Prostate gland (tissue), 2 donors: ENCODE results near the gene FHOD3. TPM values are rescaled to one million over a fixed set of nuclear protein-coding genes. Genes with fewer than 3 reads are reported as not detected.

Source experiments
- DNase-seq: peaks from one replicate; pipeline ENCODE4 v3.0.0-alpha.2; 2019; ENCODE audit warnings: low spot score
- H3K27ac ChIP-seq, 2 donors: fragments of 200-600 bp; sonication (generic); 2 replicates each; pipeline ENCODE4 v1.5.1; 2017 to 2019
- H3K27me3 ChIP-seq: fragments of 200-600 bp; sonication (generic); replicated peaks from 2 replicates; pipeline ENCODE4 v1.5.1; 2019; ENCODE audit not compliant: insufficient read depth
- H3K36me3 ChIP-seq, 2 donors: fragments of 200-600 bp; sonication (generic); 1 replicate in 1 of 2; 2 replicates in 1 of 2; pipeline versions ENCODE4 v1.5.1 to v1.8.1; 2017 to 2019
- H3K4me1 ChIP-seq: fragments of 200-600 bp; sonication (generic); replicated peaks from 2 replicates; pipeline ENCODE4 v1.5.1; 2019
- H3K4me3 ChIP-seq, 2 donors: fragments of 200-600 bp; sonication (generic); 2 replicates each; pipeline ENCODE4 v1.5.1; 2017 to 2019
- H3K9me3 ChIP-seq: fragments of 200-600 bp; sonication (generic); 2 replicates; pipeline ENCODE4 v1.5.1; 2017
- CTCF ChIP-seq, 4 experiments: fragments of 200-600 bp in 2 of 4; fragments of 450-650 bp in 2 of 4; sonication (generic) in 2 of 4; IDR thresholded peaks; 1 replicate in 3 of 4; 2 replicates in 1 of 4; pipeline ENCODE4 v1.5.1; 2016 to 2019; ENCODE audit warnings: antibody characterized with exemption in 4 of 4, mild to moderate bottlenecking in 2 of 4, moderate library complexity in 2 of 4
- POLR2A ChIP-seq: fragments of 450-650 bp; IDR thresholded peaks from one replicate; pipeline ENCODE4 v1.6.1; 2016; ENCODE audit warnings: antibody characterized with exemption, mild to moderate bottlenecking
- POLR2AphosphoS5 ChIP-seq: sonication (generic); formaldehyde crosslinking; IDR thresholded peaks from one replicate; pipeline ENCODE4 v1.6.1; 2017; ENCODE audit warnings: antibody characterized with exemption
- WGBS: methylation state at CpG from one replicate; pipeline ENCODE4 v1.1.5; 2018; 5-methylcytosine and 5-hydroxymethylcytosine counted together
- intact Hi-C: fragments of 100-400 bp; cut with DNase I; formaldehyde crosslinking; loops from one replicate; pipeline ENCODE4 v1.14.2; 2022
- total RNA-seq, 2 donors: library from RNA; depleted of rRNA; stranded (reverse); fragments of >200 nt; gene quantifications; one replicate each; pipeline ENCODE4 v1.1.0, GENCODE V29; 2016

The FHOD3 gene
- total RNA-seq, 2 donors from 2014 or later, result 25.1 to 52.5 TPM

GRCh38 chr18:36592282-36592681, 294.8 kb downstream of the FHOD3 start:
- Histone ChIP-seq H3K36me3 (no peaks in the 10 kb centered on the region), H3K27ac (no peak overlapping the region), H3K27me3 (no peaks in the 10 kb centered on the region), H3K4me1 (no peaks in the 10 kb centered on the region), H3K4me3 (no peak overlapping the region), H3K9me3 (no peaks in the 10 kb centered on the region)
- intact Hi-C loops, result no loop called here
- 89% methylated on average over 5 of the region's 5 CpGs for WGBS
- TF ChIP-seq CTCF (IDR thresholded peaks at IDR 0.05), result no peak
- TF ChIP-seq POLR2A, result no peak
- no peak for TF ChIP-seq POLR2AphosphoS5
- DNase-seq, result no peak

GRCh38 chr18:36593001-36593400, 295.5 kb downstream of the FHOD3 start:
- intact Hi-C loops, result no loop called here
- Histone ChIP-seq H3K9me3 (no peaks in the 10 kb centered on the region), H3K27ac (no peak overlapping the region), H3K4me3 (no peak overlapping the region), H3K36me3 (no peaks in the 10 kb centered on the region), H3K4me1 (no peaks in the 10 kb centered on the region), H3K27me3 (no peaks in the 10 kb centered on the region)
- TF ChIP-seq CTCF (IDR thresholded peaks at IDR 0.05) (no peak), POLR2AphosphoS5 (no peak), POLR2A (no peak)
- DNase-seq, result no peak

GRCh38 chr18:36593641-36594040, 296.1 kb downstream of the FHOD3 start:
- Histone ChIP-seq H3K4me3 (no peak overlapping the region), H3K4me1 (no peaks in the 10 kb centered on the region), H3K36me3 (no peaks in the 10 kb centered on the region), H3K27me3 (no peaks in the 10 kb centered on the region), H3K9me3 (no peaks in the 10 kb centered on the region), H3K27ac (no peak overlapping the region)
- TF ChIP-seq POLR2AphosphoS5, result no peak
- TF ChIP-seq POLR2A, result no peak
- no peak for TF ChIP-seq CTCF (IDR thresholded peaks at IDR 0.05)
- 94% methylated on average over 6 of the region's 6 CpGs for WGBS
- intact Hi-C loops, result no loop called here
- no peak for DNase-seq

- no peak overlapping the region for H3K4me3 ChIP-seq
- H3K27ac ChIP-seq, result no peak overlapping the region
- WGBS, result 93% methylated on average over 9 of the region's 9 CpGs
- no peaks in the 10 kb centered on the region for H3K9me3 ChIP-seq
- intact Hi-C loops, result no loop called here
- H3K27me3 ChIP-seq, result no peaks in the 10 kb centered on the region
- no peak for DNase-seq
- no peaks in the 10 kb centered on the region for H3K4me1 ChIP-seq
- no peak for TF ChIP-seq POLR2A
- no peak for TF ChIP-seq POLR2AphosphoS5
- TF ChIP-seq CTCF (IDR thresholded peaks at IDR 0.05), result no peak
- no peaks in the 10 kb centered on the region for H3K36me3 ChIP-seq
Measured at GRCh38 chr18:36594621-36595020, 297.1 kb downstream of the FHOD3 start.

- no peak overlapping the region for H3K4me3 ChIP-seq
- no peak overlapping the region for H3K27ac ChIP-seq
- H3K4me1 ChIP-seq, result no peaks in the 10 kb centered on the region
- H3K9me3 ChIP-seq, result no peaks in the 10 kb centered on the region
- intact Hi-C loops, result no loop called here
- no peaks in the 10 kb centered on the region for H3K27me3 ChIP-seq
- TF ChIP-seq POLR2A (no peak), CTCF (IDR thresholded peaks at IDR 0.05) (no peak), POLR2AphosphoS5 (no peak)
- no peak for DNase-seq
- WGBS, result 67% methylated on average over 10 of the region's 10 CpGs
- H3K36me3 ChIP-seq, result no peaks in the 10 kb centered on the region
Measured at GRCh38 chr18:36595046-36595817, 297.7 kb downstream of the FHOD3 start.
